GM21390 (cell line): ENCODE measurements around the gene DCUN1D2.
"Not testable (repeated sequence)": the region's sequence is repeated elsewhere in the genome, so short reads cannot be mapped to it uniquely, and the experiment has no call there.

ENCODE experiments used
- ATAC-seq: cut with Tn5 transposase; IDR thresholded peaks from one replicate; pipeline ENCODE4 v1.9.1; 2021; ENCODE audit not compliant: unreplicated experiment

The DCUN1D2 gene

GRCh38 chr13:113490496-113491417, at the start of gene DCUN1D2:
Gene DCUN1D2, minus strand, starts transcription at chr13:113490711. Its CDS starts 42 bp downstream, at chr13:113490669.
- ATAC-seq = peak; percentile 80

- no peak for ATAC-seq
Observed at GRCh38 chr13:113539822-113540221, 49.3 kb upstream of the DCUN1D2 start.

GRCh38 chr13:113539176-113539575, 48.7 kb upstream of the DCUN1D2 start:
- no peak for ATAC-seq

GRCh38 chr13:113538689-113539058, 48.2 kb upstream of the DCUN1D2 start:
- no peak for ATAC-seq

- no peak for ATAC-seq
Observed at GRCh38 chr13:113537909-113538688, 47.6 kb upstream of the DCUN1D2 start.

GRCh38 chr13:113537205-113537604, 46.7 kb upstream of the DCUN1D2 start:
- no peak for ATAC-seq

GRCh38 chr13:113536461-113537110, 46.1 kb upstream of the DCUN1D2 start:
- ATAC-seq = no peak

- ATAC-seq = no peak
Observed at GRCh38 chr13:113535381-113535781, 44.9 kb upstream of the DCUN1D2 start.

GRCh38 chr13:113534236-113534860, 43.8 kb upstream of the DCUN1D2 start:
- no peak for ATAC-seq

- no peak for ATAC-seq
Observed at GRCh38 chr13:113533161-113533840, 42.8 kb upstream of the DCUN1D2 start.

GRCh38 chr13:113532156-113532806, 41.8 kb upstream of the DCUN1D2 start:
- ATAC-seq = no peak

GRCh38 chr13:113531041-113531873, 40.7 kb upstream of the DCUN1D2 start:
- ATAC-seq = no peak

- no peak for ATAC-seq
Observed at GRCh38 chr13:113528813-113529180, 38.3 kb upstream of the DCUN1D2 start.

GRCh38 chr13:113528101-113528812, 37.7 kb upstream of the DCUN1D2 start:
- no peak for ATAC-seq

- no peak for ATAC-seq
Observed at GRCh38 chr13:113527272-113527958, 36.9 kb upstream of the DCUN1D2 start.

- no peak for ATAC-seq
Observed at GRCh38 chr13:113526466-113527220, 36.1 kb upstream of the DCUN1D2 start.

GRCh38 chr13:113522438-113522837, 31.9 kb upstream of the DCUN1D2 start:
- not testable (repeated sequence) for ATAC-seq
